AG09309 (cell line): ENCODE results near the gene RFPL2.
A peak's percentile ranks its signal among the peaks of the same experiment; 100 is the strongest.
"Not testable (repeated sequence)": the region's sequence is repeated elsewhere in the genome, so short reads cannot be mapped to it uniquely, and the experiment has no call there.

ENCODE experiments used
- DNase-seq: peaks from one replicate; pipeline ENCODE4 v3.0.0-alpha.2; 2010; ENCODE audit warnings: low read depth
- H3K4me3 ChIP-seq: 2 replicates; pipeline ENCODE4 v1.5.1; 2011; ENCODE audit warnings: mild to moderate bottlenecking, low read depth, low read length, moderate library complexity; ENCODE audit not compliant: control insufficient read depth
- CTCF ChIP-seq: IDR thresholded peaks from 2 replicates; pipeline ENCODE4 v1.5.1; 2011; ENCODE audit warnings: mild to moderate bottlenecking, low read depth, low read length, inconsistent platforms; ENCODE audit not compliant: insufficient read depth, control insufficient read depth; ENCODE audit errors: missing control alignments

Gene RFPL2

GRCh38 chr22:32144496-32145274 is 60.2 kb downstream of the RFPL2 start:
- no peak for TF ChIP-seq CTCF
- DNase-seq = no peak
- no peak overlapping the region for H3K4me3 ChIP-seq

- no peak for DNase-seq
- no peak for TF ChIP-seq CTCF
- H3K4me3 ChIP-seq = no peak overlapping the region
These were observed 62.3 kb downstream of the RFPL2 start for GRCh38 chr22:32142600-32142999.

GRCh38 chr22:32140688-32141087 is 64.2 kb downstream of the RFPL2 start:
- peak; percentile 12 for TF ChIP-seq CTCF
- H3K4me3 ChIP-seq, DNase-seq: not testable (repeated sequence)
